ENCODE measurements around the gene OR10V1. TPM values are rescaled to one million over a fixed set of nuclear protein-coding genes. Genes with fewer than 3 reads are reported as not detected.

Gene OR10V1
- not detected for total RNA-seq

GRCh38 chr11:59713745-59714144 lies at the start of gene OR10V1:
OR10V1 (minus strand) TSS chr11:59713845; CDS start chr11:59713845, 0 bp downstream.
- DNase-seq = no peak

GRCh38 chr11:59761993-59762392 lies 48.3 kb upstream of the OR10V1 start:
- no peak for DNase-seq

GRCh38 chr11:59760771-59761170 lies 47.1 kb upstream of the OR10V1 start:
- no peak for DNase-seq

GRCh38 chr11:59759900-59760299 lies 46.3 kb upstream of the OR10V1 start:
- no peak for DNase-seq

- no peak for DNase-seq
Observed at GRCh38 chr11:59758401-59759037, 44.9 kb upstream of the OR10V1 start.

GRCh38 chr11:59756845-59757244 lies 43.2 kb upstream of the OR10V1 start:
- DNase-seq = no peak

GRCh38 chr11:59756558-59756840 lies 42.9 kb upstream of the OR10V1 start:
- no peak for DNase-seq

- peak; percentile 38 for DNase-seq
Observed at GRCh38 chr11:59755701-59756557, 42.3 kb upstream of the OR10V1 start.

- DNase-seq = peak; percentile 61
Observed at GRCh38 chr11:59754859-59755700, 41.4 kb upstream of the OR10V1 start, which contains the start of gene STX3. STX3 (plus strand) TSS chr11:59755376; CDS start chr11:59755606, 230 bp downstream.

- DNase-seq = no peak
Observed at GRCh38 chr11:59754494-59754858, 40.8 kb upstream of the OR10V1 start.

GRCh38 chr11:59753650-59754493 lies 40.2 kb upstream of the OR10V1 start:
- peak; percentile 79 for DNase-seq

- DNase-seq = no peak
Observed at GRCh38 chr11:59746111-59746510, 32.5 kb upstream of the OR10V1 start.

- DNase-seq = no peak
Observed at GRCh38 chr11:59730896-59731565, 17.4 kb upstream of the OR10V1 start.

- DNase-seq = no peak
Observed at GRCh38 chr11:59729834-59730233, 16.2 kb upstream of the OR10V1 start.

GRCh38 chr11:59728913-59729312 lies 15.3 kb upstream of the OR10V1 start:
- DNase-seq = no peak

- no peak for DNase-seq
Observed at GRCh38 chr11:59728154-59728553, 14.5 kb upstream of the OR10V1 start.

GRCh38 chr11:59727426-59727825 lies 13.8 kb upstream of the OR10V1 start:
- DNase-seq = no peak

- no peak for DNase-seq
Observed at GRCh38 chr11:59724066-59724465, 10.4 kb upstream of the OR10V1 start.

GRCh38 chr11:59719556-59719955 lies 5.9 kb upstream of the OR10V1 start:
- no peak for DNase-seq

GRCh38 chr11:59716051-59716450 lies 2.4 kb upstream of the OR10V1 start:
- no peak for DNase-seq

- no peak for DNase-seq
Observed at GRCh38 chr11:59710136-59710847, 3.4 kb downstream of the OR10V1 start.

All from effector CD4-positive, alpha-beta T cell (primary cell).